NCI-H2227 (cell line): ENCODE data around the gene NCR2.

Experiments used
- DNase-seq: peaks from one replicate; lab custom pipeline; 2025; ENCODE audit not compliant: unreplicated experiment; lab: John Stamatoyannopoulos, UW

NCR2 gene

GRCh38 chr6:41396335-41396734, 60.9 kb downstream of the NCR2 start:
- DNase-seq = no peak

- DNase-seq = no peak
These were observed 64.0 kb downstream of the NCR2 start for GRCh38 chr6:41399424-41399823.
